Neutrophil (primary cell): ENCODE measurements around the gene STT3B.

Experiments
- H3K27ac ChIP-seq: fragments of 200-600 bp; sonication (generic); 2 replicates; pipeline ENCODE4 v1.5.1; 2016; ENCODE audit warnings: mild to moderate bottlenecking, moderate library complexity
- H3K27me3 ChIP-seq: fragments of 200-600 bp; sonication (generic); 2 replicates; pipeline ENCODE4 v1.6.0; 2016; ENCODE audit warnings: mild to moderate bottlenecking
- H3K36me3 ChIP-seq: fragments of 200-600 bp; sonication (generic); 2 replicates; pipeline ENCODE4 v1.5.1; 2017
- H3K4me1 ChIP-seq, 2 experiments: fragments of 200-600 bp in 1 of 2; sonication (generic) in 1 of 2; 1 replicate in 1 of 2; 2 replicates in 1 of 2; pipeline versions ENCODE4 v1.5.1 to v1.6.1; 2013 to 2016; ENCODE audit warnings: low read depth in 1 of 2, low read length in 1 of 2, mild to moderate bottlenecking in 1 of 2, moderate library complexity in 1 of 2; ENCODE audit not compliant: control insufficient read depth in 1 of 2, insufficient read depth in 1 of 2
- H3K4me3 ChIP-seq, 2 experiments: fragments of 200-600 bp in 1 of 2; sonication (generic) in 1 of 2; 1 replicate in 1 of 2; 2 replicates in 1 of 2; pipeline ENCODE4 v1.5.1; 2013 to 2016; ENCODE audit warnings: low read depth in 1 of 2, low read length in 1 of 2, mild to moderate bottlenecking in 1 of 2, moderate library complexity in 1 of 2
- H3K9me3 ChIP-seq: fragments of 200-600 bp; sonication (generic); 2 replicates; pipeline ENCODE4 v1.5.1; 2016
- TF ChIP-seq, protein P1 (sequence below): fragments of 200-600 bp; sonication (generic); IDR thresholded peaks from 2 replicates; pipeline ENCODE4 v1.5.1; 2016; ENCODE audit warnings: antibody characterized with exemption

STT3B gene

DNA sequence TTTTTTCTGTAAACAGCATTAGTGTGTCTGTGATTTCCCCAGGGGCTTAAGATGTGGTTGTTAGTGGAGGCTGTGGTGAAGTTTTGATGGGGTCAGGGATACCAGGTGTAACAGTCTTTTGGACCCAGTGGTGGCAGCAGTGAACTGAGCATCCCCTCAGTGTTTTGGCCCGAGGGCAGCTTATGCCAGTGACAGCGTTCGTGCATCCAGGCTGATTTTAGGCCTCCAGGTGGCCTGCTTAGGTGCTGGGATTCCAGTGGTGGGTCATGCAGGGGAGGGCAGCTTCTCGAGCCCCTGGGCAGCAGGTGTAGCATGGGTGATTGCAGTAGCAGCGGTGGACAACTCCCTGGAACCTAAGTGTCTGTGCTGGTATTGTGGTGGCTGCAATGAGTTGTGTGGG is 29.2 kb downstream of the STT3B start:
- Histone ChIP-seq H3K27me3 (no peaks in the 10 kb centered on the region), H3K4me3 (no peak overlapping the region), H3K9me3 (no peaks in the 10 kb centered on the region), H3K36me3 (no peaks in the 10 kb centered on the region), H3K4me1 (peaks cover 6 to 24% of the 10 kb centered on the region in 2 experiments), H3K27ac (no peak overlapping the region)
- TF ChIP-seq, protein P1, sequence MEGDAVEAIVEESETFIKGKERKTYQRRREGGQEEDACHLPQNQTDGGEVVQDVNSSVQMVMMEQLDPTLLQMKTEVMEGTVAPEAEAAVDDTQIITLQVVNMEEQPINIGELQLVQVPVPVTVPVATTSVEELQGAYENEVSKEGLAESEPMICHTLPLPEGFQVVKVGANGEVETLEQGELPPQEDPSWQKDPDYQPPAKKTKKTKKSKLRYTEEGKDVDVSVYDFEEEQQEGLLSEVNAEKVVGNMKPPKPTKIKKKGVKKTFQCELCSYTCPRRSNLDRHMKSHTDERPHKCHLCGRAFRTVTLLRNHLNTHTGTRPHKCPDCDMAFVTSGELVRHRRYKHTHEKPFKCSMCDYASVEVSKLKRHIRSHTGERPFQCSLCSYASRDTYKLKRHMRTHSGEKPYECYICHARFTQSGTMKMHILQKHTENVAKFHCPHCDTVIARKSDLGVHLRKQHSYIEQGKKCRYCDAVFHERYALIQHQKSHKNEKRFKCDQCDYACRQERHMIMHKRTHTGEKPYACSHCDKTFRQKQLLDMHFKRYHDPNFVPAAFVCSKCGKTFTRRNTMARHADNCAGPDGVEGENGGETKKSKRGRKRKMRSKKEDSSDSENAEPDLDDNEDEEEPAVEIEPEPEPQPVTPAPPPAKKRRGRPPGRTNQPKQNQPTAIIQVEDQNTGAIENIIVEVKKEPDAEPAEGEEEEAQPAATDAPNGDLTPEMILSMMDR, result no peak

DNA sequence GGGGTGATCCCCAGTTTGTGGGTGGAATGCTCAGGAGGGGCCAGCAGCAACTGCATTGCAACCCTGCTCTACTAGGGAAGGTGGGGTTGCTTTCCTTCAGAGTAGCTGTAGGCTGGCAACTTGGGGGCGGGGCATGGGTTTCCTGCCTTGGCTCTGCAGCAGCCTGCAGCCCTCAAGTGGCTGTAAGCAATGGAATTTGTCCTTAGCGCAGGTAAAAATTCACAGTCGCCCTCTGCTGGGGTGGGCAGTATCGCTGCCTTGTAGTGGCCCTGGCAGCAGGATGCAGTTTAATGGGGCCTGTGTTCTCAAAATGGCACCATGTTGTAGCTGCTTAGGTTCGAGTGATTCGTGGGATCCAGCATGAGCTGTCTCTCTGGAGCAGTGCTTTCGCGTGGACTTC is 29.8 kb downstream of the STT3B start:
- no peak overlapping the region for H3K27ac ChIP-seq
- no peaks in the 10 kb centered on the region for H3K9me3 ChIP-seq
- H3K36me3 ChIP-seq, result no peaks in the 10 kb centered on the region
- H3K4me3 ChIP-seq, result no peak overlapping the region
- H3K27me3 ChIP-seq, result no peaks in the 10 kb centered on the region
- TF ChIP-seq, protein P1, result no peak
- peaks cover 6 to 24% of the 10 kb centered on the region in 2 experiments for H3K4me1 ChIP-seq

DNA sequence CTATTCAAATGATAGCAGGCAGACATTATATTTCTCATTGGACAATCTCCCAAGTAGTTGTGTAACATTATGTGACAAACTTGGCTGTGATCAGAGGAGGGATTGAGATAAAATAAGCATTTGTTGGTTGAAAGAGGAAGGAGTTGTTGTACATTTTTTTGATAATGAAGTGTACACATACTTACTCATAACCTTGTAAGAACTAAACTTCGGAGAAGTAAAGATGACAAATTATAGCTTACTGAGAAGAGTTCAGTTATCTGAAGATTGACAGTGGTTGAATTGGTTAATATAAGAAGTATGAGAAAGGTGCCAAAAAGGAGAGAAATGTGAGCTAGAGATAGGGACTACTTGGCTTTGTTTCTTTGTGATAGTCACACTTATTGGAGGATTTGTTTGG is 32.6 kb downstream of the STT3B start:
- TF ChIP-seq, protein P1, result no peak
- no peak overlapping the region for H3K4me3 ChIP-seq
- H3K9me3 ChIP-seq, result no peaks in the 10 kb centered on the region
- peak overlapping the region; percentile 49 for H3K27ac ChIP-seq
- peaks cover 6 to 24% of the 10 kb centered on the region in 2 experiments for H3K4me1 ChIP-seq
- H3K36me3 ChIP-seq, result no peaks in the 10 kb centered on the region
- no peaks in the 10 kb centered on the region for H3K27me3 ChIP-seq

DNA sequence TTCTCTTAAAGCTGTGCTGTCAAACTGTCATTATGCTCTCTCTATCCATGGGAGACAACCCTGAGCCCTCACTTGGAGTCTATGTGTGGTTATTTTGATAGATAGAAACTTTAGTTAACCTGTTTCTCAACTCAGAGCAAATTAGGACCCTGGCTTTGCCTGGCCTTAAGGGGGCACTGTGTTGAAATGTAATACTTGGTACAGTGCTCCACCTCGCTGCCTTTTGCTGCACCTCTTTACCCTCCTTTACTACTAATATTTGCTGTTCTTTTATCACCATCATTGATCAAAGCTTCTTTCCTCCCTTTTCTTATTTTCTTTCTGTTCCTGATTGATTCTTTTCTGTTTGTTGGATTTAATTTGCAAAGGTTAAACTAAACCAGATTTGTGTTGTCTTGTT is 34.3 kb downstream of the STT3B start:
- H3K27ac ChIP-seq, result no peak overlapping the region
- H3K36me3 ChIP-seq, result no peaks in the 10 kb centered on the region
- no peaks in the 10 kb centered on the region for H3K9me3 ChIP-seq
- no peaks in the 10 kb centered on the region for H3K27me3 ChIP-seq
- TF ChIP-seq, protein P1, result no peak
- H3K4me1 ChIP-seq, result peaks cover 5 to 27% of the 10 kb centered on the region in 2 experiments
- H3K4me3 ChIP-seq, result no peak overlapping the region

DNA sequence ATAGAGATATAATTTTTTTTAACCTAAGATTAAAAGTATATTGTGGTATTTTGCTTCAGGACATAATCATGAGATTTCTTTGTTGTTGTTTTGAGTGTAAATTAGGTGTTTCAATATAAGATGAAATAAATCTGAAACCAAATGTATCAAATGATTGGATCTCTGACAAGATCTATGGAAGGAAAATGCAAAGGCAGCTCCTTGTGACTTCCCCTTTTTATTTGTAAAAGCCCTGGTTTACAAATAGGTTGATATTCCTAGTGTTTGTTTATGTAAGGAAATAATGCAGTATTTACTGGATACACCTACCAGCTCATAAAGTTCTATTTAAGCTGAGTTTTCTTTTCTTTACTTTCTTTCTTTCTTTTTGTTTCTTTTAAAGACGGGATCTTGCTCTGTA is 35.9 kb downstream of the STT3B start:
- no peak overlapping the region for H3K4me3 ChIP-seq
- no peak overlapping the region for H3K27ac ChIP-seq
- H3K27me3 ChIP-seq, result no peaks in the 10 kb centered on the region
- H3K9me3 ChIP-seq, result no peaks in the 10 kb centered on the region
- peaks cover 13 to 32% of the 10 kb centered on the region in 2 experiments for H3K4me1 ChIP-seq
- H3K36me3 ChIP-seq, result no peaks in the 10 kb centered on the region
- TF ChIP-seq, protein P1, result no peak

DNA sequence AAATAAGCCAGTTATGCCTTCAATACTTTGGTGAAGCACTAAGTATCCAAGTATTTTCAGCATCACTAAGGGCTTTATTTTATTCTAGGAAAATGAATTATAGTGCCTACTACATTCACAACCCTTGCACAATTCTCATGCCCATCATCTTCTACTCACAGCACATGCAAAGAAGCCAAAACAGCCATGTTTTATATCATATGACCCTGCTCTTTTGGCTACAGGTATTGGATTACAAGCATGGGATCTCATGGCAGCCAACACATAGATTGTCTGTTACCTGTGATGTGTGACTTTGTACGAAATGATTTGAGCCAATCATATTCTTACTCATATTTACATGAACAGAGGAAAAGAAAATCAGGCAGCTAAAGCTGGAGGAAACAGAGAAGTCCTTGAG is 38.6 kb downstream of the STT3B start:
- no peaks in the 10 kb centered on the region for H3K36me3 ChIP-seq
- TF ChIP-seq, protein P1, result no peak
- peaks cover 15 to 24% of the 10 kb centered on the region in 2 experiments for H3K4me1 ChIP-seq
- H3K4me3 ChIP-seq, result no peak overlapping the region
- H3K27me3 ChIP-seq, result no peaks in the 10 kb centered on the region
- H3K27ac ChIP-seq, result peak overlapping the region; percentile 7
- H3K9me3 ChIP-seq, result no peaks in the 10 kb centered on the region
